Activated naive CD4-positive, alpha-beta T cell treated with anti-CD3 and anti-CD28 coated beads, Interleukin-2, amount 50 U/mL, for 24 hours (primary cell): ENCODE data around the gene PRKCI.
"Not testable (repeated sequence)": the region's sequence is repeated elsewhere in the genome, so short reads cannot be mapped to it uniquely, and the experiment has no call there.

Source experiments
- H3K27ac Mint-ChIP-seq: one replicate; pipeline ENCODE4 v1.8.0; 2021; ENCODE audit warnings: mild to moderate bottlenecking, mixed read lengths
- H3K27me3 Mint-ChIP-seq: one replicate; pipeline ENCODE4 v1.8.0; 2021; ENCODE audit warnings: mixed read lengths
- H3K36me3 Mint-ChIP-seq: one replicate; pipeline ENCODE4 v1.8.0; 2021; ENCODE audit warnings: mixed read lengths
- H3K4me1 Mint-ChIP-seq: one replicate; pipeline ENCODE4 v1.8.0; 2021; ENCODE audit warnings: mixed read lengths
- H3K4me3 Mint-ChIP-seq: one replicate; pipeline ENCODE4 v1.8.0; 2021; ENCODE audit warnings: mild to moderate bottlenecking, mixed read lengths
- H3K9me3 Mint-ChIP-seq: one replicate; pipeline ENCODE4 v1.8.0; 2021; ENCODE audit warnings: mixed read lengths

Gene PRKCI

GRCh38 chr3:170221924-170222646, at the start of gene PRKCI:
PRKCI (plus strand) TSS chr3:170222424; CDS start chr3:170222670, 246 bp downstream.
- H3K27ac Mint-ChIP-seq = peak within 1 kb of the TSS; percentile 97
- H3K27me3 Mint-ChIP-seq = no peaks in the 10 kb centered on the region
- H3K4me3 Mint-ChIP-seq = peak within 1 kb of the TSS; percentile 93
- H3K4me1 Mint-ChIP-seq = peaks cover 42% of the 10 kb centered on the region
- H3K36me3 Mint-ChIP-seq = no peaks in the 10 kb centered on the region
- H3K9me3 Mint-ChIP-seq = no peaks in the 10 kb centered on the region

GRCh38 chr3:170178651-170179050, 43.6 kb upstream of the PRKCI start:
- Mint-ChIP-seq H3K27me3 (no peaks in the 10 kb centered on the region), H3K9me3 (no peaks in the 10 kb centered on the region), H3K4me3 (peak overlapping the region; percentile 75), H3K36me3 (peaks cover 19% of the 10 kb centered on the region), H3K27ac (peak overlapping the region; percentile 66), H3K4me1 (peaks cover 44% of the 10 kb centered on the region)

- Mint-ChIP-seq H3K27me3 (no peaks in the 10 kb centered on the region), H3K9me3 (no peaks in the 10 kb centered on the region), H3K4me3 (peak overlapping the region; percentile 97), H3K36me3 (peaks cover 19% of the 10 kb centered on the region), H3K4me1 (peaks cover 40% of the 10 kb centered on the region), H3K27ac (peak overlapping the region; percentile 98)
Measured at GRCh38 chr3:170179432-170179831, 42.8 kb upstream of the PRKCI start.

GRCh38 chr3:170180079-170180907, 41.9 kb upstream of the PRKCI start:
- no peaks in the 10 kb centered on the region for H3K9me3 Mint-ChIP-seq
- peak overlapping the region; percentile 98 for H3K27ac Mint-ChIP-seq
- peaks cover 15% of the 10 kb centered on the region for H3K36me3 Mint-ChIP-seq
- H3K27me3 Mint-ChIP-seq = no peaks in the 10 kb centered on the region
- peaks cover 32% of the 10 kb centered on the region for H3K4me1 Mint-ChIP-seq
- H3K4me3 Mint-ChIP-seq = peak overlapping the region; percentile 97

DNA sequence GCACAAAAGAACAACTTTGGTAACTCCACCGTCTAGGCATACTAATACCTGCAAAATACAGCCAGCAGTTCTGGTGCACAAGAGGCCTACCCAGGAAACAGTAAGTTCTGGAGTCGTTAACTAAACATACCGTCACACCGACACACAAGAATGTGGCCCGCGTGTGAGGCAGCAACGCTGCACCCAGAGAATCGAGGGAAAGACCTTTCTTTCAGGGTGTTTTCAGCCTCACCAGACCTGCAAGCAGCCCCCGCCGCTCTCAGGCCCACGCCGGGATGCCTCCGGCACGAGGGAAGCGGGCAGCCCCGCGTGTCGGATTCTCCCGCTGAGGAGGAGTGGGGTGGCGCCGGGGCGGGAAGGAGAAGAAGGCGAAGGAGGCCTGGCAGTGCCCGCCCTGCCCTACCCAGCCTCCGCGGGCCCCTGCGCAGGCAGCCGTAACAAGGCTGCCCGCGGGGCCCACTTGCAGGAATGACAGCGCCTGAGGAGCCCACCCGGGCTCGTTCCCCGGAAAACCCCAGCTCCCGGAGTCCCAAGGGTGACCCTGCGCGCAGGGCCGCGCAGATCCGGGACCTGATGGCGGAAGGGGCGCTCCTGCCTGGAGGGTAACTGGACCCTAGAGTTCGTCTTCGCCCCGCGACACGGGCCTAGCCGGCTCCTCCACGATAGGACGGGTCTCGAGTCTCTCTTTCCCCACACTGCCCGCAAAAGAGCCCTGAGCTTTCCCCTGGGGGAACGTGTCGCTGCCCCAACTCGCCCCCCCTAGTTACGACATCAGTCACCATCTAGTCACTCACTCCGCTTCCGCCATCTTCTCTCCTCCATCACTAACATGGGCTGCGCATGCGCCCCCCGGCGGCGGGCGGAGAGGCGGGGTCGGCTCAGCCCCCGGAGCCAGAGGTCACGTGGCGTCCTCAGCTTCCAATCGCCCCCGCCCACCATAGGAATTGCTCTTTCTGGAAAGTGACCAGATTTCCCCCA, 41.0 kb upstream of the PRKCI start, which contains the start of gene PHC3:
PHC3 (minus strand) TSS at position 826 of the 978 bp plus-strand sequence; CDS start at position 808, 18 bp downstream.
- H3K9me3 Mint-ChIP-seq = no peaks in the 10 kb centered on the region
- peak within 1 kb of the TSS; percentile 100 for H3K27ac Mint-ChIP-seq
- H3K36me3 Mint-ChIP-seq = peaks cover 13% of the 10 kb centered on the region

DNA sequence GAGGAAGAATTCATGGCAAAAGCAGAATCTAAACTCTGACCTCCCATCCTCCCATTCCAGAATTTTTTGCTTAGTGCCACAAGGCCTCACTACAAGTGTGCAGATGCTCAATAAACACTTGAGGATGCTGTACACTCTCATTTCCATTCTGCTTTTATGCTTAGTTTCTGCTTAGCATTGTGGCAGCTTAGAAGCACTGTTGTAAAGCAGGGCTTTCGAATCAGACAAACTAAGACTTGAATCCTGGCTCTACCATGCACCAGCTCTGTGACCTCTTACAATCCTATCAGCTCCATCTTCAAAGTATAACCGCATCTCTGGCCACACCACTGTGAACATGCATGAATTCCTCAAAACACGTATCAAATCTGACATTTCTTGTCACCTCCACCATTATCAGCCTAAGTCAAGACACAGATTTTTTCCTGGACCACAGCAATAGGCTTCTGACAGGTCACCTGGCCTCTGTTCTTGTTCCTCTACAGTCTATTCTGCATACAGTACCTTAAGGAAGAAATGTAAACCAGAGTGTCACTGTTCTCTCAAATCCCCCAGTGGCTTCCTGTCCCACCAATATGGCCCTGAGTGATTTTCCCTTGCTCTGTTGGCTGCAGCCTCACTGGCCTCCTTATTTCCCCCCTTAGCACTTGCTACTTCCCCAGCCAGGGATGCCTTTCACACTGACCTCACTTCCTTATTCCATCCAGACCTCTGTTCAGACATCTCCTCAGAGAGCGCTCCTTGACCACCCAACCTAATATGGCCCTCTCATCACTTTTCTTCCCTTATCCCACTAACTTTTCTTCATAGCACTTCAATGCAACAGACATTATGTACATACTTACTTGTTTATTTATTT, 32.6 kb upstream of the PRKCI start:
- H3K27ac Mint-ChIP-seq = peak overlapping the region; percentile 3

More for the DNA sequence above, 41.0 kb upstream of the PRKCI start, which contains the start of gene PHC3:
- Mint-ChIP-seq H3K27me3 (no peaks in the 10 kb centered on the region), H3K4me1 (peaks cover 27% of the 10 kb centered on the region), H3K4me3 (peak within 1 kb of the TSS; percentile 97)

GRCh38 chr3:170195759-170196158, 26.5 kb upstream of the PRKCI start:
- not testable (repeated sequence) for H3K36me3 Mint-ChIP-seq, H3K4me1 Mint-ChIP-seq, H3K27me3 Mint-ChIP-seq, H3K4me3 Mint-ChIP-seq, H3K9me3 Mint-ChIP-seq, H3K27ac Mint-ChIP-seq

More for the DNA sequence above, 32.6 kb upstream of the PRKCI start:
- Mint-ChIP-seq H3K9me3 (no peaks in the 10 kb centered on the region), H3K36me3 (no peaks in the 10 kb centered on the region), H3K27me3 (no peaks in the 10 kb centered on the region), H3K4me3 (no peak overlapping the region), H3K4me1 (peaks cover 14% of the 10 kb centered on the region)

DNA sequence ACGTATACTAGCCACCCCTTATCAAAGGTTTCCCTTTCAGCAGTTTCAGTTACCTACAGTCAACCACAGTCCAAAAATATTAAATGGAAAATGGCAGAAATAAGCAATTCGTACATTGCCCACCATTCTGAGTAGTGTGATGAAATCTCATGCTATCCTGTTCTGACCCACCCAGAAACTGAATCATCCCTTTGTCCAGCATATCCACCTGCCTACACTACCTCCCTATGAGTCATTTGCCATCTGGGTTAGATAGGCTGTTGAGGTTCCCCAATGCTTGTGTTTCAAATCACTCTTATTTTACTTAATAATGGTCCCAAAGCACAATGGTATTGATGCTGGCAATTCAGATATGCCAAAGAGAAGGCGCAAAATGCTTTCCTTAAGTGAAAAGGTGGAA, 25.4 kb upstream of the PRKCI start:
- Mint-ChIP-seq H3K27me3 (no peaks in the 10 kb centered on the region), H3K27ac (no peak overlapping the region), H3K9me3 (no peaks in the 10 kb centered on the region), H3K36me3 (no peaks in the 10 kb centered on the region), H3K4me3 (no peak overlapping the region), H3K4me1 (no peaks in the 10 kb centered on the region)

DNA sequence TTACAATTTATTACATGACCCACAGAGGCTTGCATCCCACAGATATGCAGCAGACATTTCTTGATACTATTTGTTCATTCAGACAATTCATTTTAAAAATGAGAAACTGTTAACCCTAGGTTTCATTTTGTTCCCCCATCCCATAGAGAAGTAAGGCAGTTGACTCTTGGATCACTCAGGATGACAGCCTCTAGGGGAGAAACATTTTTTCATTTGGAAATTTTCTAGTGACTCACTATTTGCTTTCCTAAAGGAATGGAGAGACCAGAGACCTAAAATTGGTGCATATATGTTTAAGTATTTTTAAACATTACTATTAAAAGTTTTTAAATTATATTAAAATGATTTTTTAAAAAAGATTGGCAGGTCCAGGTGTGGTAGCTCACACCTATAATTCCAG, 21.2 kb upstream of the PRKCI start:
- Mint-ChIP-seq H3K4me3 (no peak overlapping the region), H3K36me3 (peaks cover 1% of the 10 kb centered on the region), H3K9me3 (no peaks in the 10 kb centered on the region), H3K4me1 (no peaks in the 10 kb centered on the region), H3K27ac (no peak overlapping the region), H3K27me3 (peaks cover 5% of the 10 kb centered on the region)

DNA sequence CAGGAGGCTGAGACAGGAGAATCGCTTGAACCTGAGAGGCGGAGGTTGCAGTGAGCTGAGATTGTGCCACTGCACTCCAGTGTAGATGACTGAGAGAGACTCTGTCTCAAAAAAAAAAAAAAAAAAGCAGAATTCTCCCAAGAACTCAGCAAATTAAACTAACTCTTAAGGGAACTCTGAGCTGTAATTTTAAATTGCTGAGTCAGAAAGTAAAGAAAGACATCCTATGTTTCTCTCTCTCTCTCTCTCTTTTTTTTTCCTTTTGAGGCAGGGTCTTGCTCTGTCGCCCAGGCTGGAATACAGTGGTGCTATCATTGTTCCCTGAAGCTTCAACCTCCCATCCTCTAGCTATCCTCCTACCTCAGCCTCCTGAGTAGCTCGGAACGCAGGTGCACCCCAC, 20.7 kb upstream of the PRKCI start:
- Mint-ChIP-seq H3K27ac (no peak overlapping the region), H3K27me3 (peaks cover 6% of the 10 kb centered on the region), H3K9me3 (no peaks in the 10 kb centered on the region), H3K36me3 (peaks cover 1% of the 10 kb centered on the region), H3K4me1 (no peaks in the 10 kb centered on the region), H3K4me3 (no peak overlapping the region)

DNA sequence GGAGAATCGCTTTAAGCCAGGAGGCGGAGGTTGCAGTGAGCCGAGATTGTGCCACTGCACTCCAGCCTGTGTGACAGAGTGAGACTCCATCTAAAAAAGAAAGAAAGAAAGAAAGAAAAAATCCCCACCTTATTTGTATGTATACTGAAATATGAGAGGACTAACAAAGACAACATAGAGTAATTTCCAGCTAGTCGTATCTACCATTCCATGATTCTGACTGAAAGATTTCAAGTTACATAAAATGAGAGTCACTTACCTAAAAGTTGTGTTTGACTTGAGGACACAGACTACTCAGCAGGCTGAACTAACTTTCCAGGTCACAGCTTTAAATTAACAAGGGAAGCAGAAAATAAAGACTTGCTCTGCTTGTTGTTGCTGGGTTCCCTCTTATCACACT, 18.8 kb upstream of the PRKCI start:
- Mint-ChIP-seq H3K4me3 (no peak overlapping the region), H3K9me3 (no peaks in the 10 kb centered on the region), H3K27ac (no peak overlapping the region), H3K27me3 (peaks cover 6% of the 10 kb centered on the region), H3K4me1 (no peaks in the 10 kb centered on the region), H3K36me3 (peaks cover 1% of the 10 kb centered on the region)

DNA sequence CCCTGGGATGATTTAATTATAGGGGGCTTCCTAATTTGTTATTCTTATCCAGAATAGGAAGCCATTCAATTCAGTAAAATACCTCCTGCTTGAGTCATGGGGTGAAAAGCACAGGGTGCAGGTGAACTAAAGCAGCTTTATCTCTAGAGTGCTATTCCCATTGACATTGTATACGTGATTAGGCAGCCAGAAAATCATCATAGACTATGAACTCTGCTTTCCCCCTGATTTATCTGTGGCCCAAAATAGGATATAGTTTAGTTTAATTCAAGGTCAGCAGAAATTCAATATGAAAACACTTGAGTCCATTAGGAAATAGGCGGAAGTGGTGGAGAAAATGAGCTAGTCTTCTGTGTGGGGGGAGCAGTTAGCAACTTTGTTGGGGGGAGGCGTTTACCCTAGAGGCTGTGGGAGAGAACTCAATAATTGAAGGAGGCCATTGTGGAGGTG, 18.2 kb upstream of the PRKCI start:
- H3K27me3 Mint-ChIP-seq = peaks cover 8% of the 10 kb centered on the region
- H3K27ac Mint-ChIP-seq = no peak overlapping the region
- H3K9me3 Mint-ChIP-seq = no peaks in the 10 kb centered on the region
- H3K4me1 Mint-ChIP-seq = no peaks in the 10 kb centered on the region
- H3K4me3 Mint-ChIP-seq = no peak overlapping the region
- H3K36me3 Mint-ChIP-seq = peaks cover 1% of the 10 kb centered on the region

- no peaks in the 10 kb centered on the region for H3K9me3 Mint-ChIP-seq
- no peaks in the 10 kb centered on the region for H3K4me1 Mint-ChIP-seq
- H3K36me3 Mint-ChIP-seq = peaks cover 1% of the 10 kb centered on the region
- no peak overlapping the region for H3K4me3 Mint-ChIP-seq
- H3K27me3 Mint-ChIP-seq = peaks cover 8% of the 10 kb centered on the region
- no peak overlapping the region for H3K27ac Mint-ChIP-seq
Measured at GRCh38 chr3:170204509-170204908, 17.7 kb upstream of the PRKCI start.

DNA sequence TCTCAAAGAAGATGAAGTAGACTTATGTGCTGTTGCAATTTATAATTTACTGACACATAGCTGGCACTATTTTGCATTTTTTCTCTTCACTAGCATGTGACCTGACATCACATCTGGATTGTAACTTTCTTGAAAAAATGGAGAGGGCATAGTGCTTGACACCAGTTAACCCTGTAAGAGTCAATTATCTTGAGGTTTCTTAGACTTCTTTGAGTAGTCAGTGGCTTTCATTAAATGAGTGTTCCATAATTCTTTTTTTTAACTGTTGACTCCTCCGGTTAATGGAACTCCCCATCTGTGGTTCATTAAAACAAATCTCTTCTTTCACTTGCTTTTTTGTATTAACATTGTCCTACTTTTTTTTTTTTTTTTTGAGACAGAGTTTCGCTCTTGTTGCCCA, 16.9 kb upstream of the PRKCI start:
- Mint-ChIP-seq H3K4me1 (no peaks in the 10 kb centered on the region), H3K27me3 (peaks cover 9% of the 10 kb centered on the region), H3K9me3 (no peaks in the 10 kb centered on the region), H3K4me3 (no peak overlapping the region), H3K27ac (no peak overlapping the region), H3K36me3 (peaks cover 1% of the 10 kb centered on the region)
